Psoas muscle (tissue), 8 donors: ENCODE results near the gene SMAD1. TPM values are rescaled to one million over a fixed set of nuclear protein-coding genes. Genes with fewer than 3 reads are reported as not detected.
A peak's percentile ranks its signal among the peaks of the same experiment; 100 is the strongest.

Experiments
- ATAC-seq, 4 donors: fragments of 200-7000 bp; cut with Tn5 transposase; one replicate each; pipeline ENCODE4 v1.9.1; 2020; ENCODE audit warnings: moderate library complexity in 3 of 4, mild to moderate bottlenecking in 2 of 4
- DNase-seq, 2 donors: peaks; one replicate each; pipeline ENCODE4 v3.0.0-alpha.2; 2020
- H3K27ac ChIP-seq: fragments of 200-600 bp; one replicate; pipeline ENCODE4 v1.8.0; 2022
- H3K27me3 ChIP-seq, 3 donors: fragments of 200-600 bp in 1 of 3; one replicate each; pipeline versions ENCODE4 v1.6.1 to v1.8.0; 2013 to 2022; ENCODE audit warnings: low read length in 2 of 3, mild to moderate bottlenecking in 2 of 3, moderate library complexity in 1 of 3; ENCODE audit not compliant: insufficient read depth in 3 of 3
- H3K36me3 ChIP-seq, 2 donors: fragments of 200-600 bp in 1 of 2; one replicate each; pipeline versions ENCODE4 v1.6.1 to v1.8.0; 2013 to 2022; ENCODE audit warnings: low read depth in 1 of 2, mild to moderate bottlenecking in 1 of 2, moderate library complexity in 1 of 2; ENCODE audit not compliant: insufficient read depth in 1 of 2
- H3K4me1 ChIP-seq: fragments of 200-600 bp; one replicate; pipeline ENCODE4 v1.8.0; 2022
- H3K4me3 ChIP-seq: fragments of 200-600 bp; one replicate; pipeline ENCODE4 v1.8.0; 2022; ENCODE audit warnings: mild to moderate bottlenecking
- H3K9me3 ChIP-seq: fragments of 200-600 bp; one replicate; pipeline ENCODE4 v1.8.0; 2022
- CTCF ChIP-seq: fragments of 200-600 bp; IDR thresholded peaks from one replicate; pipeline ENCODE4 v1.8.0; 2022; ENCODE audit warnings: antibody characterized with exemption
- WGBS, 3 donors: extraction: QIAGEN DNeasy Blood & Tissue Kit; methylation state at CpG; one replicate each; pipeline versions ENCODE4 v1.1.6 to v1.1.7; 2013; 5-methylcytosine and 5-hydroxymethylcytosine counted together
- intact Hi-C, 2 donors: fragments of 100-400 bp; cut with DNase I; formaldehyde crosslinking; loops; one replicate each; pipeline versions ENCODE4 v1.11.0 to v1.14.2; 2022
- polyA plus RNA-seq, 3 donors: library from polyadenylated mRNA; stranded (reverse); fragments of 200-250 nt; gene quantifications; one replicate each; pipeline ENCODE4 v1.2.3, GENCODE V29; 2013
- total RNA-seq, 4 donors: library from RNA; stranded (reverse); fragmentation: NEBNext Ultra II Directional in 2 of 4; extraction: Animal tissue kit (Norgen Biotek cat#: 25700) in 2 of 4; gene quantifications; one replicate each; pipeline versions ENCODE4 v1.2.1 to v1.2.4, GENCODE V29; 2021 to 2023
- donor health status: healthy with polysubstance abuse.
- donor health status: DM: no; HTN: no; CAD: no; lungs with moderate emphysema.
- donor health status: Bipolar disorder and iron deficiency.
- donor health status: healthy.
- donor health status: DM: yes; HTN: yes; CAD: no.
- donor health status: DM: no; HTN: no; CAD: no.
- donor health status: DM: no; HTN: no; CAD: no.
- donor health status: DM: yes; HTN: yes; CAD: no.

The SMAD1 gene
- total and polyA plus RNA-seq, 7 donors = 5.0 to 30.6 (median 17.2) TPM

- H3K27me3 ChIP-seq = no peaks in the 10 kb centered on the region
- H3K27ac ChIP-seq = peak overlapping the region; percentile 99
- ATAC-seq (peak in 1 of 4 donors; percentile 44), DNase-seq (no peak)
- H3K4me3 ChIP-seq = peak overlapping the region; percentile 98
- H3K36me3 ChIP-seq = peaks cover 0 to 3% of the 10 kb centered on the region in 2 donors
- 0% methylated on average over 3 to 42 of the region's 42 CpGs for WGBS, 3 donors
- TF ChIP-seq CTCF = no peak
- H3K4me1 ChIP-seq = peaks cover 44% of the 10 kb centered on the region
- H3K9me3 ChIP-seq = no peaks in the 10 kb centered on the region
- intact Hi-C loops = loop anchor here (5.0 to 10.0 kb wide), 8 partner anchors 45 to 300 kb away; partner anchors contain the start of genes MMAA (in 1 of the 2) and OTUD4 (in 1 of the 2)
Observed at GRCh38 chr4:145481942-145482208, 222 bp downstream of the SMAD1 start.

GRCh38 chr4:145482209-145483037 lies 770 bp downstream of the SMAD1 start:
- DNase-seq = peak; percentile 55 to 73

GRCh38 chr4:145483514-145483913 lies 1.9 kb downstream of the SMAD1 start:
- DNase-seq (no peak), ATAC-seq (no peak)
- H3K4me1 ChIP-seq = peaks cover 59% of the 10 kb centered on the region
- H3K9me3 ChIP-seq = no peaks in the 10 kb centered on the region
- peaks cover 0 to 3% of the 10 kb centered on the region in 2 donors for H3K36me3 ChIP-seq
- intact Hi-C loops = loop anchor here (5.0 to 10.0 kb wide), 8 partner anchors 44 to 301 kb away; partner anchors contain the start of genes MMAA (in 1 of the 2) and OTUD4 (in 1 of the 2)
- no peaks in the 10 kb centered on the region for H3K27me3 ChIP-seq
- WGBS, 3 donors = 13 to 26% (median 20%) methylated on average over 3 of the region's 3 CpGs
- peak overlapping the region; percentile 98 for H3K4me3 ChIP-seq
- peak overlapping the region; percentile 99 for H3K27ac ChIP-seq
- no peak for TF ChIP-seq CTCF

More at GRCh38 chr4:145482209-145483037, 770 bp downstream of the SMAD1 start:
- no peak for TF ChIP-seq CTCF
- Histone ChIP-seq H3K36me3 (peaks cover 0 to 3% of the 10 kb centered on the region in 2 donors), H3K4me1 (peaks cover 48% of the 10 kb centered on the region), H3K9me3 (no peaks in the 10 kb centered on the region), H3K4me3 (peak overlapping the region; percentile 98), H3K27ac (peak overlapping the region; percentile 99), H3K27me3 (no peaks in the 10 kb centered on the region)
- intact Hi-C loops = loop anchor here (5.0 to 10.0 kb wide), 8 partner anchors 45 to 300 kb away; partner anchors contain the start of genes MMAA (in 1 of the 2) and OTUD4 (in 1 of the 2)
- peak; percentile 74 to 80 (median 76) for ATAC-seq
- WGBS, 3 donors = 0 to 1% (median 0%) methylated on average over 44 to 73 of the region's 73 CpGs

- H3K27ac ChIP-seq = peak overlapping the region; percentile 99
- TF ChIP-seq CTCF = no peak
- H3K27me3 ChIP-seq = no peaks in the 10 kb centered on the region
- intact Hi-C loops = loop anchor here (5.0 to 10.0 kb wide), 8 partner anchors 43 to 302 kb away; partner anchors contain the start of genes MMAA (in 1 of the 2) and OTUD4 (in 1 of the 2)
- no peak for DNase-seq
- H3K4me1 ChIP-seq = peaks cover 67% of the 10 kb centered on the region
- WGBS, 3 donors = 32 to 47% (median 41%) methylated on average over 2 of the region's 2 CpGs
- peak overlapping the region; percentile 98 for H3K4me3 ChIP-seq
- H3K9me3 ChIP-seq = no peaks in the 10 kb centered on the region
- no peak for ATAC-seq
- H3K36me3 ChIP-seq = peaks cover 0 to 3% of the 10 kb centered on the region in 2 donors
Observed at GRCh38 chr4:145484225-145484846, 2.7 kb downstream of the SMAD1 start.
